ENCODE data around the gene B3GNT3. TPM values are rescaled to one million over a fixed set of nuclear protein-coding genes. Genes with fewer than 3 reads are reported as not detected.
A peak's percentile ranks its signal among the peaks of the same experiment; 100 is the strongest.

The B3GNT3 gene
- total and polyA plus RNA-seq, 2 of the 13 experiments (the other 11 are each of a cell fraction or from before 2014, with no cell fraction given), result 0.86 to 4.0 TPM

DNA sequence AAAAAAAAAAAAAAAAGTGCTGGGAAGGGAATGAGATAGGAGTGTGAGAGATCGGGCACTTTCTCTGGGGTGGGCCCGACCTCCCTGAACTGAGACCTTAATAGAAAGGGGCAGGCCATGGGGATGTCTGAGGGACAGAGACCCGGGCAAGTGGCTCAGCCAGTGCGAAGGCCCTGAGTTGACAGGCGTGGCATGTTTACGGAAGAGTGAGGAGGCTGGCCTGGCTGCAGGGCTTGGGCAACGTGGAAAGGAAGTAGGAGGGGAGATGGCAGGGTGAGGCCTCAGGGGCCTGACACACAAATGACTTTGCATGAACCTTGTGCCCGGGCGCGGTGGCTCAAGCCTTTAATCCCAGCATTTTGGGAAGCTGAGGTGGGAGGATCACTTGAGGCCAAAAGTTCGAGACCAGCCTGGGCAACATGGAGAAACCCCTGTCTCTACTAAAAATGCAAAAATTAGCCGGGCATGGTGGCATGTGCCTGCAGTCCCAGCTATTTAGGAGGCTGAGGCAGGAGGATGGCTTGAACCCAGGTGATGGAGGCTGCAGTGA lies 29.8 kb upstream of the B3GNT3 start (continued):
- TF ChIP-seq, protein P1, sequence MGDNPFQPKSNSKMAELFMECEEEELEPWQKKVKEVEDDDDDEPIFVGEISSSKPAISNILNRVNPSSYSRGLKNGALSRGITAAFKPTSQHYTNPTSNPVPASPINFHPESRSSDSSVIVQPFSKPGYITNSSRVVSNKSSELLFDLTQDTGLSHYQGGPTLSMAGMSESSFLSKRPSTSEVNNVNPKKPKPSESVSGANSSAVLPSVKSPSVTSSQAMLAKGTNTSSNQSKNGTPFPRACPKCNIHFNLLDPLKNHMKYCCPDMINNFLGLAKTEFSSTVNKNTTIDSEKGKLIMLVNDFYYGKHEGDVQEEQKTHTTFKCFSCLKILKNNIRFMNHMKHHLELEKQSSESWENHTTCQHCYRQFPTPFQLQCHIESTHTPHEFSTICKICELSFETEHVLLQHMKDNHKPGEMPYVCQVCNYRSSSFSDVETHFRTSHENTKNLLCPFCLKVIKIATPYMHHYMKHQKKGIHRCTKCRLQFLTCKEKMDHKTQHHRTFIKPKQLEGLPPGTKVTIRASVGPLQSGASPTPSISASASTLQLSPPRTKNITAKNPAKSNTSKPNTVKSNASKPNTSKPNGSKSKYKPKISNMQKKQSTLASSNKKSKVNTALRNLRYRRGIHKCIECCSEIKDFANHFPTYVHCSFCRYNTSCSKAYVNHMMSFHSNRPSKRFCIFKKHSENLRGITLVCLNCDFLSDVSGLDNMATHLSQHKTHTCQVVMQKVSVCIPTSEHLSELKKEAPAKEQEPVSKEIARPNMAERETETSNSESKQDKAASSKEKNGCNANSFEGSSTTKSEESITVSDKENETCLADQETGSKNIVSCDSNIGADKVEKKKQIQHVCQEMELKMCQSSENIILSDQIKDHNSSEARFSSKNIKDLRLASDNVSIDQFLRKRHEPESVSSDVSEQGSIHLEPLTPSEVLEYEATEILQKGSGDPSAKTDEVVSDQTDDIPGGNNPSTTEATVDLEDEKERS (CRISPR knock-in tag; IDR thresholded peaks at IDR 0.05), result no peak
- TF ChIP-seq, protein P2, sequence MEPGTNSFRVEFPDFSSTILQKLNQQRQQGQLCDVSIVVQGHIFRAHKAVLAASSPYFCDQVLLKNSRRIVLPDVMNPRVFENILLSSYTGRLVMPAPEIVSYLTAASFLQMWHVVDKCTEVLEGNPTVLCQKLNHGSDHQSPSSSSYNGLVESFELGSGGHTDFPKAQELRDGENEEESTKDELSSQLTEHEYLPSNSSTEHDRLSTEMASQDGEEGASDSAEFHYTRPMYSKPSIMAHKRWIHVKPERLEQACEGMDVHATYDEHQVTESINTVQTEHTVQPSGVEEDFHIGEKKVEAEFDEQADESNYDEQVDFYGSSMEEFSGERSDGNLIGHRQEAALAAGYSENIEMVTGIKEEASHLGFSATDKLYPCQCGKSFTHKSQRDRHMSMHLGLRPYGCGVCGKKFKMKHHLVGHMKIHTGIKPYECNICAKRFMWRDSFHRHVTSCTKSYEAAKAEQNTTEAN (CRISPR knock-in tag; conservative IDR thresholded peaks at IDR 0.05), result no peak
- no peak for TF ChIP-seq MAFF (IDR thresholded peaks at IDR 0.05; ENCODE audit: low read depth, low read length)
- no peak for TF ChIP-seq BORCS8-MEF2B (CRISPR knock-in tag; IDR thresholded peaks at IDR 0.05)
- TF ChIP-seq, protein P3, sequence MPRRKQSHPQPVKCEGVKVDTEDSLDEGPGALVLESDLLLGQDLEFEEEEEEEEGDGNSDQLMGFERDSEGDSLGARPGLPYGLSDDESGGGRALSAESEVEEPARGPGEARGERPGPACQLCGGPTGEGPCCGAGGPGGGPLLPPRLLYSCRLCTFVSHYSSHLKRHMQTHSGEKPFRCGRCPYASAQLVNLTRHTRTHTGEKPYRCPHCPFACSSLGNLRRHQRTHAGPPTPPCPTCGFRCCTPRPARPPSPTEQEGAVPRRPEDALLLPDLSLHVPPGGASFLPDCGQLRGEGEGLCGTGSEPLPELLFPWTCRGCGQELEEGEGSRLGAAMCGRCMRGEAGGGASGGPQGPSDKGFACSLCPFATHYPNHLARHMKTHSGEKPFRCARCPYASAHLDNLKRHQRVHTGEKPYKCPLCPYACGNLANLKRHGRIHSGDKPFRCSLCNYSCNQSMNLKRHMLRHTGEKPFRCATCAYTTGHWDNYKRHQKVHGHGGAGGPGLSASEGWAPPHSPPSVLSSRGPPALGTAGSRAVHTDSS (CRISPR knock-in tag; conservative IDR thresholded peaks at IDR 0.05), result no peak
- TF ChIP-seq KMT2B (CRISPR knock-in tag; IDR thresholded peaks at IDR 0.05), result no peak
- TF ChIP-seq PHF8 (CRISPR knock-in tag; IDR thresholded peaks at IDR 0.05), result peak; percentile 27; the same call in 1 of the 2 replicates
- TF ChIP-seq, protein P4, sequence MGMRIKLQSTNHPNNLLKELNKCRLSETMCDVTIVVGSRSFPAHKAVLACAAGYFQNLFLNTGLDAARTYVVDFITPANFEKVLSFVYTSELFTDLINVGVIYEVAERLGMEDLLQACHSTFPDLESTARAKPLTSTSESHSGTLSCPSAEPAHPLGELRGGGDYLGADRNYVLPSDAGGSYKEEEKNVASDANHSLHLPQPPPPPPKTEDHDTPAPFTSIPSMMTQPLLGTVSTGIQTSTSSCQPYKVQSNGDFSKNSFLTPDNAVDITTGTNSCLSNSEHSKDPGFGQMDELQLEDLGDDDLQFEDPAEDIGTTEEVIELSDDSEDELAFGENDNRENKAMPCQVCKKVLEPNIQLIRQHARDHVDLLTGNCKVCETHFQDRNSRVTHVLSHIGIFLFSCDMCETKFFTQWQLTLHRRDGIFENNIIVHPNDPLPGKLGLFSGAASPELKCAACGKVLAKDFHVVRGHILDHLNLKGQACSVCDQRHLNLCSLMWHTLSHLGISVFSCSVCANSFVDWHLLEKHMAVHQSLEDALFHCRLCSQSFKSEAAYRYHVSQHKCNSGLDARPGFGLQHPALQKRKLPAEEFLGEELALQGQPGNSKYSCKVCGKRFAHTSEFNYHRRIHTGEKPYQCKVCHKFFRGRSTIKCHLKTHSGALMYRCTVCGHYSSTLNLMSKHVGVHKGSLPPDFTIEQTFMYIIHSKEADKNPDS (CRISPR knock-in tag; IDR thresholded peaks at IDR 0.05), result no peak
- no peak for TF ChIP-seq MLLT10 (CRISPR knock-in tag; IDR thresholded peaks at IDR 0.05)
- no peak for TF ChIP-seq PLRG1 (conservative IDR thresholded peaks at IDR 0.05)
- TF ChIP-seq CEBPB (IDR thresholded peaks at IDR 0.05; ENCODE audit: borderline replicate concordance, low read depth, low read length), result peak; percentile 61; the same call in 1 of the 2 replicates
- TF ChIP-seq PHF20 (CRISPR knock-in tag; IDR thresholded peaks at IDR 0.05), result no peak; the same call in 1 of the 2 replicates
- no peak for TF ChIP-seq FLYWCH1 (CRISPR knock-in tag; IDR thresholded peaks at IDR 0.05)
- TF ChIP-seq SRSF1 (optimal IDR thresholded peaks at IDR 0.05; ENCODE audit: low read depth, low read length), result no peak
- TF ChIP-seq, protein P5, sequence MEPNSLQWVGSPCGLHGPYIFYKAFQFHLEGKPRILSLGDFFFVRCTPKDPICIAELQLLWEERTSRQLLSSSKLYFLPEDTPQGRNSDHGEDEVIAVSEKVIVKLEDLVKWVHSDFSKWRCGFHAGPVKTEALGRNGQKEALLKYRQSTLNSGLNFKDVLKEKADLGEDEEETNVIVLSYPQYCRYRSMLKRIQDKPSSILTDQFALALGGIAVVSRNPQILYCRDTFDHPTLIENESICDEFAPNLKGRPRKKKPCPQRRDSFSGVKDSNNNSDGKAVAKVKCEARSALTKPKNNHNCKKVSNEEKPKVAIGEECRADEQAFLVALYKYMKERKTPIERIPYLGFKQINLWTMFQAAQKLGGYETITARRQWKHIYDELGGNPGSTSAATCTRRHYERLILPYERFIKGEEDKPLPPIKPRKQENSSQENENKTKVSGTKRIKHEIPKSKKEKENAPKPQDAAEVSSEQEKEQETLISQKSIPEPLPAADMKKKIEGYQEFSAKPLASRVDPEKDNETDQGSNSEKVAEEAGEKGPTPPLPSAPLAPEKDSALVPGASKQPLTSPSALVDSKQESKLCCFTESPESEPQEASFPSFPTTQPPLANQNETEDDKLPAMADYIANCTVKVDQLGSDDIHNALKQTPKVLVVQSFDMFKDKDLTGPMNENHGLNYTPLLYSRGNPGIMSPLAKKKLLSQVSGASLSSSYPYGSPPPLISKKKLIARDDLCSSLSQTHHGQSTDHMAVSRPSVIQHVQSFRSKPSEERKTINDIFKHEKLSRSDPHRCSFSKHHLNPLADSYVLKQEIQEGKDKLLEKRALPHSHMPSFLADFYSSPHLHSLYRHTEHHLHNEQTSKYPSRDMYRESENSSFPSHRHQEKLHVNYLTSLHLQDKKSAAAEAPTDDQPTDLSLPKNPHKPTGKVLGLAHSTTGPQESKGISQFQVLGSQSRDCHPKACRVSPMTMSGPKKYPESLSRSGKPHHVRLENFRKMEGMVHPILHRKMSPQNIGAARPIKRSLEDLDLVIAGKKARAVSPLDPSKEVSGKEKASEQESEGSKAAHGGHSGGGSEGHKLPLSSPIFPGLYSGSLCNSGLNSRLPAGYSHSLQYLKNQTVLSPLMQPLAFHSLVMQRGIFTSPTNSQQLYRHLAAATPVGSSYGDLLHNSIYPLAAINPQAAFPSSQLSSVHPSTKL (CRISPR knock-in tag; IDR thresholded peaks at IDR 0.05), result peak; percentile 67
- no peak for TF ChIP-seq CCAR2 (optimal IDR thresholded peaks at IDR 0.05; ENCODE audit: low read depth, low read length)

Data from HepG2 (cell line).